ENCODE results near the gene DLK1. TPM values are rescaled to one million over a fixed set of nuclear protein-coding genes. Genes with fewer than 3 reads are reported as not detected.

Gene DLK1
- polyA plus RNA-seq, 1 of the 3 experiments (the other 2 are of a cell fraction) = 1.7 TPM

- no peak for TF ChIP-seq IRF3 (IDR thresholded peaks at IDR 0.05; ENCODE audit: low read depth, low read length)
- no peak for TF ChIP-seq ELF1 (IDR thresholded peaks at IDR 0.05)
- TF ChIP-seq MAX (IDR thresholded peaks at IDR 0.05; ENCODE audit: low read depth) = no peak
These were observed 9.8 kb downstream of the DLK1 start (continued) for GRCh38 chr14:100736269-100737180.

- Histone ChIP-seq H2AFZ (ENCODE audit: low read depth) (no peak overlapping the region), H3F3A (replicated peaks; ENCODE audit: insufficient read depth) (no peaks in the 10 kb centered on the region), H3K79me2 (ENCODE audit: insufficient read depth) (no peaks in the 10 kb centered on the region), H3K4me3 (ENCODE audit: low read depth in 2 of 2, low read length in 1 of 2) (no peak overlapping the region), H3K36me3 (replicated peaks in 1 of 2; ENCODE audit: control insufficient read depth in 1 of 2, insufficient read depth in 2 of 2, low read length in 1 of 2) (no peaks in the 10 kb centered on the region), H3K9me2 (no peaks in the 10 kb centered on the region), H4K20me1 (ENCODE audit: insufficient read depth) (no peaks in the 10 kb centered on the region), H3K9ac (no peak overlapping the region), H3K9me3 (no peaks in the 10 kb centered on the region), H3K27ac (ENCODE audit: low read depth in 2 of 2, low read length in 1 of 2) (peak overlapping the region in 1 of 2 experiments; percentile 63; a peak in 1 of 4 replicates), H3K4me1 (ENCODE audit: control insufficient read depth in 1 of 2, insufficient read depth in 2 of 2, low read depth in 1 of 2, low read length in 1 of 2) (peaks cover 0 to 30% of the 10 kb centered on the region in 2 experiments; a peak in 1 of 4 replicates), H3K27me3 (ENCODE audit: insufficient read depth) (no peaks in the 10 kb centered on the region), H3K4me2 (no peak overlapping the region)
- DNase-seq = peak; percentile 37
- ChIA-PET POLR2A (interaction anchor here (0.6 to 3.2 kb wide), 11 partner anchors 28 to 926 kb away, joined by 3 to 12 read pairs (median 5); no protein-coding TSS in a partner anchor), CTCF (interaction anchor here (0.6 to 3.3 kb wide), 4 partner anchors 60 to 892 kb away, joined by 3 to 10 read pairs (median 5); no protein-coding TSS in a partner anchor)
- TF ChIP-seq FOXJ3 (CRISPR knock-in tag; IDR thresholded peaks at IDR 0.05) (no peak), NRF1 (IDR thresholded peaks at IDR 0.05; ENCODE audit: low read depth, low read length) (no peak), JUND (IDR thresholded peaks at IDR 0.05) (no peak), RFX5 (IDR thresholded peaks at IDR 0.05; ENCODE audit: low read length) (no peak), PBX3 (IDR thresholded peaks at IDR 0.05) (no peak), RCOR1 (IDR thresholded peaks at IDR 0.05; ENCODE audit: low read length) (no peak), RAD21 (IDR thresholded peaks at IDR 0.05; ENCODE audit: low read length) (no peak), MAX (IDR thresholded peaks at IDR 0.05; ENCODE audit: low read depth) (no peak), POLR2AphosphoS5 (IDR thresholded peaks at IDR 0.05; ENCODE audit: low read depth, low read length) (no peak), SMC3 (IDR thresholded peaks at IDR 0.05; ENCODE audit: low read depth, low read length) (no peak), ELF1 (IDR thresholded peaks at IDR 0.05) (no peak), MEF2A (IDR thresholded peaks at IDR 0.05; ENCODE audit: borderline replicate concordance, low read depth) (no peak), GATA2 (CRISPR knock-in tag; IDR thresholded peaks at IDR 0.05) (no peak; the same call in 1 of the 2 replicates), IRF3 (IDR thresholded peaks at IDR 0.05; ENCODE audit: low read depth, low read length) (no peak), ZBTB33 (IDR thresholded peaks at IDR 0.05; ENCODE audit: borderline replicate concordance, low read depth) (no peak), EP300 (IDR thresholded peaks at IDR 0.05; ENCODE audit: borderline replicate concordance in 1 of 2, low read depth in 1 of 2, low read length in 1 of 2) (no peak), TAF1 (IDR thresholded peaks at IDR 0.05; ENCODE audit: borderline replicate concordance, low read depth, low read length) (no peak), CTCF (IDR thresholded peaks at IDR 0.05) (no peak), EZH2phosphoT487 (IDR thresholded peaks at IDR 0.05; ENCODE audit: borderline replicate concordance, low read depth) (no peak), TCF12 (IDR thresholded peaks at IDR 0.05) (no peak)
- 57% methylated on average over 9 of the region's 17 CpGs for WGBS (ENCODE audit: low lambda C conversion rate)
These were observed 10.8 kb downstream of the DLK1 start for GRCh38 chr14:100737526-100737925.

All from SK-N-SH (cell line).